Spleen (tissue), 11 donors: ENCODE data around the gene DNMT1. TPM values are rescaled to one million over a fixed set of nuclear protein-coding genes. Genes with fewer than 3 reads are reported as not detected.

ENCODE experiments used
- DNase-seq: peaks from one replicate; pipeline ENCODE4 v3.0.0-alpha.2; 2020
- H3K27ac ChIP-seq, 8 donors: fragments of 200-600 bp; sonication (generic) in 7 of 8; 1 replicate in 4 of 8; 2 replicates in 4 of 8; pipeline versions ENCODE4 v1.5.0 to v1.8.0; 2016 to 2021; ENCODE audit warnings: inconsistent platforms in 4 of 8, mild to moderate bottlenecking in 4 of 8, moderate library complexity in 1 of 8
- H3K27me3 ChIP-seq, 7 donors: fragments of 200-600 bp; sonication (generic) in 6 of 7; replicated peaks in 1 of 7; 1 replicate in 4 of 7; 2 replicates in 3 of 7; pipeline versions ENCODE4 v1.5.0 to v1.8.0; 2016 to 2021; ENCODE audit warnings: inconsistent platforms in 3 of 7, mild to moderate bottlenecking in 1 of 7
- H3K36me3 ChIP-seq, 6 donors: fragments of 200-600 bp; sonication (generic) in 5 of 6; 1 replicate in 4 of 6; 2 replicates in 2 of 6; pipeline versions ENCODE4 v1.5.0 to v1.8.0; 2016 to 2021; ENCODE audit warnings: inconsistent platforms in 2 of 6
- H3K4me1 ChIP-seq, 6 donors: fragments of 200-600 bp; sonication (generic) in 5 of 6; 1 replicate in 3 of 6; 2 replicates in 3 of 6; pipeline versions ENCODE4 v1.5.0 to v1.8.0; 2016 to 2021; ENCODE audit warnings: inconsistent platforms in 3 of 6
- H3K4me3 ChIP-seq, 8 donors: fragments of 200-600 bp; sonication (generic) in 7 of 8; 1 replicate in 4 of 8; 2 replicates in 4 of 8; pipeline versions ENCODE4 v1.5.0 to v1.8.0; 2016 to 2021; ENCODE audit warnings: inconsistent platforms in 4 of 8, mild to moderate bottlenecking in 4 of 8, moderate library complexity in 2 of 8
- H3K9me3 ChIP-seq, 8 donors: fragments of 200-600 bp; sonication (generic) in 7 of 8; 1 replicate in 4 of 8; 2 replicates in 4 of 8; pipeline versions ENCODE4 v1.5.0 to v1.8.0; 2016 to 2021; ENCODE audit warnings: inconsistent platforms in 4 of 8
- POLR2A ChIP-seq, 3 donors: fragments of 450-650 bp; IDR thresholded peaks; one replicate each; pipeline ENCODE4 v1.5.1; 2017; ENCODE audit warnings: antibody characterized with exemption in 3 of 3, mild to moderate bottlenecking in 1 of 3
- POLR2AphosphoS5 ChIP-seq, 3 donors: sonication (generic); formaldehyde crosslinking; IDR thresholded peaks; one replicate each; pipeline ENCODE4 v1.5.1; 2017; ENCODE audit warnings: antibody characterized with exemption in 3 of 3
- WGBS, 5 donors: extraction: QIAGEN DNeasy Blood & Tissue Kit in 3 of 5; methylation state at CpG; one replicate each; pipeline versions ENCODE4 v1.1.5 to v1.1.7; 2013 to 2018; 5-methylcytosine and 5-hydroxymethylcytosine counted together
- intact Hi-C: fragments of 100-400 bp; cut with DNase I; formaldehyde crosslinking; loops from one replicate; pipeline ENCODE4 v1.15.0; 2023; ENCODE audit warnings: low total_unique reads
- polyA plus RNA-seq, 3 donors: library from polyadenylated mRNA; stranded (reverse); fragments of 200-250 nt; gene quantifications; one replicate each; pipeline ENCODE4 v1.2.1, GENCODE V29; 2013
- total RNA-seq, 7 donors: library from RNA; depleted of rRNA in 3 of 7; stranded (reverse); fragments of >200 nt in 3 of 7; fragmentation: NEBNext Ultra II Directional in 4 of 7; extraction: Animal tissue kit (Norgen Biotek cat#: 25700) in 4 of 7; gene quantifications; one replicate each; pipeline versions ENCODE4 v1.1.0 to v1.2.1, GENCODE V29; 2016 to 2021
- TF ChIP-seq, protein P1 (sequence below), 11 experiments: fragments of 200-600 bp in 7 of 11; fragments of 450-650 bp in 4 of 11; sonication (generic) in 4 of 11; IDR thresholded peaks in 8 of 11; conservative IDR thresholded peaks in 3 of 11; 1 replicate in 7 of 11; 2 replicates in 4 of 11; pipeline versions ENCODE4 v1.4.0 to v1.8.0; 2016 to 2021; ENCODE audit warnings: antibody characterized with exemption in 11 of 11, inconsistent platforms in 4 of 11, mild to moderate bottlenecking in 1 of 11
- donor health status: healthy with polysubstance abuse.
- donor health status: DM: no; HTN: no; CAD: no; lungs with moderate emphysema.
- donor health status: DM: no; HTN: no; CAD: no.
- donor health status: Bipolar disorder and iron deficiency.
- donor health status: healthy.
- donor health status: DM: no; HTN: no; CAD: no.
- donor health status: DM: yes; HTN: yes; CAD: no.

Gene DNMT1
- total and polyA plus RNA-seq, 10 donors, result 40.6 to 131 (median 71.8) TPM

DNA sequence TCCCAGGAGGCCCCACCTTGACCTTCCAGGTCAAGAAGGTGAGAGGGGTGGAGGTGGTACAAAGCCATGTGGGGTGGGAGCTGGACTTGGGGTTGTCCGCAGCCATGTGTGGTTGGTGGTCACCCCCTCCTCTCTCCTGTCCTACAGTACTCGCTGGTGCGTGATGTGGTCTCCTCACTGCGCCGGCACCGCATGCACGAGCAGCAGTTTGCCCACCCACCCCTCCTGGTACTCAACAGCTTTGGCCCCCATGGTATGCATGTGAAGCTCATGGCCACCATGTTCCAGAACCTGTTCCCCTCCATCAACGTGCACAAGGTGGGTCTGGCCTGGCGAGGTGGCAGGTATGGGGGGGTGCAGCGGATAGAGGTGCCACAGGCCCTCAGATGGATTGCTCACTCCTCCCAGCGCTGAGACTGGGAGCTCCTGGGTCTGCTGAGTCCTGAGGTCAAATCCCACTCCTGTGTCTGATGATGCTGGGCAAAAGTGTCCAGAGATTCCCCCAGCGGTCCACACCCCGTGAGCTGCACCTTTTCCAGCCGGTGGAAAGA lies 86.9 kb downstream of the DNMT1 start:
- peak overlapping the region in 1 of 8 donors; percentile 92 for H3K4me3 ChIP-seq
- H3K36me3 ChIP-seq, result peaks cover 5 to 46% (median 44%) of the 10 kb centered on the region in 6 donors
- H3K27ac ChIP-seq, result peak overlapping the region in 1 of 8 donors; percentile 11
- H3K4me1 ChIP-seq, result peaks cover 26 to 99% (median 78%) of the 10 kb centered on the region in 6 donors
- H3K9me3 ChIP-seq, result no peaks in the 10 kb centered on the region
- intact Hi-C loops, result no loop called here
- no peak for DNase-seq
- 89 to 100% (median 92%) methylated on average over 3 to 14 of the region's 14 CpGs for WGBS, 5 donors
- no peak for TF ChIP-seq POLR2AphosphoS5 (IDR thresholded peaks at IDR 0.05)
- TF ChIP-seq POLR2A (IDR thresholded peaks at IDR 0.05), result no peak
- TF ChIP-seq, protein P1, sequence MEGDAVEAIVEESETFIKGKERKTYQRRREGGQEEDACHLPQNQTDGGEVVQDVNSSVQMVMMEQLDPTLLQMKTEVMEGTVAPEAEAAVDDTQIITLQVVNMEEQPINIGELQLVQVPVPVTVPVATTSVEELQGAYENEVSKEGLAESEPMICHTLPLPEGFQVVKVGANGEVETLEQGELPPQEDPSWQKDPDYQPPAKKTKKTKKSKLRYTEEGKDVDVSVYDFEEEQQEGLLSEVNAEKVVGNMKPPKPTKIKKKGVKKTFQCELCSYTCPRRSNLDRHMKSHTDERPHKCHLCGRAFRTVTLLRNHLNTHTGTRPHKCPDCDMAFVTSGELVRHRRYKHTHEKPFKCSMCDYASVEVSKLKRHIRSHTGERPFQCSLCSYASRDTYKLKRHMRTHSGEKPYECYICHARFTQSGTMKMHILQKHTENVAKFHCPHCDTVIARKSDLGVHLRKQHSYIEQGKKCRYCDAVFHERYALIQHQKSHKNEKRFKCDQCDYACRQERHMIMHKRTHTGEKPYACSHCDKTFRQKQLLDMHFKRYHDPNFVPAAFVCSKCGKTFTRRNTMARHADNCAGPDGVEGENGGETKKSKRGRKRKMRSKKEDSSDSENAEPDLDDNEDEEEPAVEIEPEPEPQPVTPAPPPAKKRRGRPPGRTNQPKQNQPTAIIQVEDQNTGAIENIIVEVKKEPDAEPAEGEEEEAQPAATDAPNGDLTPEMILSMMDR (IDR thresholded peaks at IDR 0.05 in 8 of 11, conservative IDR thresholded peaks at IDR 0.05 in 3 of 11), result no peak
- H3K27me3 ChIP-seq, result no peaks in the 10 kb centered on the region

GRCh38 chr19:10107254-10107653 lies 87.5 kb downstream of the DNMT1 start:
- Histone ChIP-seq H3K4me3 (peak overlapping the region in 7 of 8 donors; percentile 88 to 99 (median 92)), H3K27me3 (no peaks in the 10 kb centered on the region), H3K9me3 (no peaks in the 10 kb centered on the region), H3K4me1 (peaks cover 25 to 99% (median 78%) of the 10 kb centered on the region in 6 donors), H3K36me3 (peaks cover 5 to 46% (median 44%) of the 10 kb centered on the region in 6 donors), H3K27ac (peak overlapping the region in 6 of 8 donors; percentile 86 to 95 (median 92))
- no peak for DNase-seq
- TF ChIP-seq POLR2A (IDR thresholded peaks at IDR 0.05) (no peak), POLR2AphosphoS5 (IDR thresholded peaks at IDR 0.05) (no peak)
- TF ChIP-seq, protein P1 (IDR thresholded peaks at IDR 0.05 in 8 of 11, conservative IDR thresholded peaks at IDR 0.05 in 3 of 11), result no peak
- intact Hi-C loops, result no loop called here
- 54 to 82% (median 69%) methylated on average over 10 of the region's 10 CpGs for WGBS, 5 donors

DNA sequence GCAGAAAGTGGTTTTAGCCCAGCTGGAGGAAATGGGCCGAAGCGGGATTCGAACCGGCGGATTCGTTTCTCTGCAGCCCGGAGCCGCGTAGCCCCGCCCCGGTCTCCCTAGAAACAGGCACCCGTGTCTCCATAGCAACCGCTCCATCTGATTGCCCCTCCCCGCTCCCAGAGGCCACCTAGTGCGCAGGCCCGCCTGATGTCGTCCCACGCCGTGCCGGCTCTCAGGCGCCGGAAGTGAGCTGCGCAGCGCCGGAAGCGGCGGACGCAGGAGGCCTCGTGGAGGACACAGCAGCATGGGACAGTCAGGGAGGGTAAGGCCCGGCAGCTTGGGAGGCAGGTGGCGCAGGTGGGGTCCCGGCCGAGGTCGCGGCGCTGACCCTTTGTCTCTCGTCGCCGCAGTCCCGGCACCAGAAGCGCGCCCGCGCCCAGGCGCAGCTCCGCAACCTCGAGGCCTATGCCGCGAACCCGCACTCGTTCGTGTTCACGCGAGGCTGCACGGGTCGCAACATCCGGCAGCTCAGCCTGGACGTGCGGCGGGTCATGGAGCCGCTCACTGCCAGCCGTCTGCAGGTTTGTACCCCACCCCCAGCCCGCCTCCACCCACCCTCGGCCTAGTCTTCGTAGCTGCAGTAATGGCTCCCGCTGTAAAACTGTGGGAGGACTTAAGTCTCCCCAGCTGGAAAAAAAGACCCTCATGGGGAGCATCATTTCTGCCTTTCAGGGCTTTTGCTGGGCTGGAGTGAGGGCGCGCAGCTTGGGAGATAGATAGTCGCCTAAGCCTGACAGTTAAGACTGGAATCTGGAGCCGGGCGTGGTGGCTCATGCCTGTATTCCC lies 88.4 kb downstream of the DNMT1 start, which contains the start of gene PPAN:
Gene PPAN (plus strand): TSS at position 263 of the 837 bp plus-strand sequence. CDS start 33 bp downstream, at position 296.
- TF ChIP-seq, protein P1 (IDR thresholded peaks at IDR 0.05 in 8 of 11, conservative IDR thresholded peaks at IDR 0.05 in 3 of 11), result peak in 4 of 11 experiments; percentile 9 to 31 (median 20)
- TF ChIP-seq POLR2A (IDR thresholded peaks at IDR 0.05) (peak in 2 of 3 donors; percentile 17 to 69), POLR2AphosphoS5 (IDR thresholded peaks at IDR 0.05) (peak; percentile 96 to 98 (median 96))
- intact Hi-C loops, result no loop called here
- Histone ChIP-seq H3K4me3 (peak within 1 kb of the TSS; percentile 80 to 99 (median 92)), H3K9me3 (no peaks in the 10 kb centered on the region), H3K27me3 (no peaks in the 10 kb centered on the region), H3K27ac (peak within 1 kb of the TSS; percentile 84 to 95 (median 90)), H3K4me1 (peaks cover 18 to 99% (median 75%) of the 10 kb centered on the region in 6 donors), H3K36me3 (peaks cover 5 to 43% (median 41%) of the 10 kb centered on the region in 6 donors)
- 1 to 3% (median 1%) methylated on average over 27 to 71 of the region's 71 CpGs for WGBS, 5 donors
- DNase-seq, result peak; percentile 99
